IMR-90 (cell line): ENCODE measurements around the gene PINK1. TPM values are rescaled to one million over a fixed set of nuclear protein-coding genes. Genes with fewer than 3 reads are reported as not detected.

Source experiments
- ATAC-seq: fragments of 200-7000 bp; cut with Tn5 transposase; 2 replicates; pipeline ENCODE4 v1.9.1; 2020; ENCODE audit warnings: low read depth, mild to moderate bottlenecking, moderate library complexity
- BruUV-seq: library from RNA; stranded (reverse); fragments of 400-500 nt; replicated peaks from 2 replicates; lab custom pipeline; 2021; lab: Mats Ljungman, UMichigan
- CTCF ChIA-PET: fragments of 300-600 bp; formaldehyde crosslinking; extraction: SDS; loops from one replicate; lab custom pipeline; 2021; ENCODE audit warnings: antibody characterized with exemption; lab: Yijun Ruan, JAX
- POLR2A ChIA-PET: fragments of 300-600 bp; sonication (Branson Sonifier 250); formaldehyde crosslinking; loops from one replicate; lab custom pipeline; 2022; ENCODE audit warnings: antibody characterized with exemption; ENCODE audit not compliant: unreplicated experiment; lab: Charles Lee
- DNase-seq: peaks from one replicate; pipeline ENCODE4 v3.0.0; 2013
- H2AFZ ChIP-seq: replicated peaks from 2 replicates; pipeline ENCODE3; 2013; ENCODE audit warnings: low read length, mild to moderate bottlenecking; ENCODE audit not compliant: poor library complexity
- H2AK5ac ChIP-seq: 2 replicates; pipeline ENCODE4 v1.6.1; 2013; ENCODE audit warnings: low read depth, low read length, inconsistent platforms
- H2AK9ac ChIP-seq: replicated peaks from 2 replicates; pipeline ENCODE3; 2013; ENCODE audit warnings: mild to moderate bottlenecking, low read depth, low read length, moderate library complexity; ENCODE audit not compliant: poor library complexity
- H2BK120ac ChIP-seq: 2 replicates; pipeline ENCODE4 v1.6.1; 2013; ENCODE audit warnings: low read depth, low read length, inconsistent platforms
- H2BK15ac ChIP-seq: 3 replicates; pipeline ENCODE4 v1.6.1; 2013; ENCODE audit warnings: low read depth, low read length, inconsistent platforms
- H2BK20ac ChIP-seq: 2 replicates; pipeline ENCODE4 v1.6.1; 2013; ENCODE audit warnings: low read depth, mild to moderate bottlenecking, inconsistent platforms, low read length, moderate library complexity
- H2BK5ac ChIP-seq: 2 replicates; pipeline ENCODE4 v1.6.1; 2013; ENCODE audit warnings: mild to moderate bottlenecking, low read depth, low read length, inconsistent platforms; ENCODE audit not compliant: poor library complexity, severe bottlenecking
- H3K14ac ChIP-seq: replicated peaks from 2 replicates; pipeline ENCODE4 v1.6.1; 2013; ENCODE audit warnings: low read depth, low read length, inconsistent platforms
- H3K18ac ChIP-seq: 2 replicates; pipeline ENCODE4 v1.6.1; 2013; ENCODE audit warnings: low read depth, low read length, control low read depth
- H3K23ac ChIP-seq: 2 replicates; pipeline ENCODE4 v1.6.1; 2013; ENCODE audit warnings: low read depth, low read length, inconsistent platforms
- H3K27ac ChIP-seq: 2 replicates; pipeline ENCODE4 v1.5.1; 2013; ENCODE audit warnings: mild to moderate bottlenecking, control low read depth, low read length; ENCODE audit not compliant: insufficient read depth
- H3K27me3 ChIP-seq: 2 replicates; pipeline ENCODE4 v1.6.1; 2013; ENCODE audit warnings: low read length; ENCODE audit not compliant: control insufficient read depth, insufficient read depth
- H3K36me3 ChIP-seq: 2 replicates; pipeline ENCODE4 v1.6.1; 2013; ENCODE audit warnings: low read length, mixed read lengths; ENCODE audit not compliant: control insufficient read depth, insufficient read depth
- H3K4ac ChIP-seq: 2 replicates; pipeline ENCODE4 v1.6.1; 2013; ENCODE audit warnings: low read depth, low read length, inconsistent platforms
- H3K4me1 ChIP-seq: 2 replicates; pipeline ENCODE4 v1.6.1; 2013; ENCODE audit warnings: low read length, mixed read lengths; ENCODE audit not compliant: control insufficient read depth, insufficient read depth
- H3K4me2 ChIP-seq: 2 replicates; pipeline ENCODE4 v1.6.1; 2013; ENCODE audit warnings: low read depth, mild to moderate bottlenecking, control low read depth, low read length, moderate library complexity
- H3K4me3 ChIP-seq: 2 replicates; pipeline ENCODE4 v1.5.1; 2013; ENCODE audit warnings: low read depth, mild to moderate bottlenecking, control low read depth, low read length, moderate library complexity; ENCODE audit not compliant: insufficient read depth
- H3K56ac ChIP-seq: 2 replicates; pipeline ENCODE4 v1.6.1; 2013; ENCODE audit warnings: low read length, inconsistent platforms; ENCODE audit not compliant: insufficient read depth; ENCODE audit errors: extremely low read depth
- H3K79me1 ChIP-seq, 2 experiments: 2 replicates each; pipeline ENCODE4 v1.6.1; 2013; ENCODE audit warnings: low read length in 2 of 2, inconsistent platforms in 1 of 2, low read depth in 1 of 2
- H3K9ac ChIP-seq: 2 replicates; pipeline ENCODE4 v1.6.1; 2013; ENCODE audit warnings: low read depth, low read length, control low read depth
- H3K9me1 ChIP-seq: 2 replicates; pipeline ENCODE4 v1.6.1; 2013; ENCODE audit warnings: low read length, inconsistent platforms; ENCODE audit not compliant: insufficient read depth
- H3K9me3 ChIP-seq: 2 replicates; pipeline ENCODE4 v1.6.1; 2013; ENCODE audit warnings: low read length; ENCODE audit not compliant: control insufficient read depth, insufficient read depth
- H4K20me1 ChIP-seq: 2 replicates; pipeline ENCODE4 v1.6.1; 2013; ENCODE audit warnings: low read length, inconsistent platforms; ENCODE audit not compliant: insufficient read depth
- H4K5ac ChIP-seq: 2 replicates; pipeline ENCODE4 v1.6.1; 2013; ENCODE audit warnings: mild to moderate bottlenecking, low read depth, low read length, control low read depth
- H4K8ac ChIP-seq, 2 experiments: 2 replicates each; pipeline ENCODE4 v1.6.1; 2013; ENCODE audit warnings: low read depth in 2 of 2, low read length in 2 of 2, control low read depth in 1 of 2, inconsistent platforms in 1 of 2
- H4K91ac ChIP-seq: 2 replicates; pipeline ENCODE4 v1.6.1; 2013; ENCODE audit warnings: low read depth, low read length, inconsistent platforms; ENCODE audit not compliant: insufficient read depth
- CEBPB ChIP-seq: IDR thresholded peaks from 2 replicates; pipeline ENCODE4 v1.6.1; 2012; ENCODE audit warnings: low read depth, low read length, improper control_type of control experiment
- CHD1 ChIP-seq: IDR thresholded peaks from 2 replicates; pipeline ENCODE4 v1.6.1; 2012; ENCODE audit warnings: low read depth, low read length, improper control_type of control experiment
- CTCF ChIP-seq: conservative IDR thresholded peaks from 2 replicates; pipeline ENCODE4 v1.5.1; 2012; ENCODE audit warnings: mild to moderate bottlenecking, low read depth, low read length, improper control_type of control experiment
- MAFK ChIP-seq: IDR thresholded peaks from 2 replicates; pipeline ENCODE4 v1.6.1; 2012; ENCODE audit warnings: low read depth, low read length, improper control_type of control experiment
- MAZ ChIP-seq: IDR thresholded peaks from 2 replicates; pipeline ENCODE4 v1.6.1; 2012; ENCODE audit warnings: low read depth, mild to moderate bottlenecking, low read length, improper control_type of control experiment, moderate library complexity, borderline replicate concordance
- MXI1 ChIP-seq: IDR thresholded peaks from 2 replicates; pipeline ENCODE4 v1.6.1; 2012; ENCODE audit warnings: low read depth, mild to moderate bottlenecking, low read length, moderate library complexity, borderline replicate concordance
- WGBS, 2 experiments: methylation state at CpG; one replicate each; pipeline versions ENCODE4 v1.1.5 to v1.1.7; 2013; ENCODE audit warnings: missing lambda C conversion rate in 2 of 2; ENCODE audit not compliant: insufficient read length in 1 of 2; ENCODE audit errors: extremely low coverage in 2 of 2; 5-methylcytosine and 5-hydroxymethylcytosine counted together
- dilution Hi-C: fragments of 300-500 bp; cut with HindIII; formaldehyde crosslinking; loops from one replicate; pipeline ENCODE4 v1.14.3; 2018; ENCODE audit warnings: low sequenced_read_pairs; ENCODE audit not compliant: unreplicated experiment
- in situ Hi-C: fragments of 300-500 bp; cut with MboI; formaldehyde crosslinking; loops from 3 replicates; pipeline ENCODE4 v1.14.3; 2019; ENCODE audit warnings: low sequenced_read_pairs, inconsistent platforms, mixed read lengths
- intact Hi-C: fragments of 100-400 bp; cut with micrococcal nuclease; formaldehyde crosslinking; loops from 2 replicates; pipeline ENCODE4 v1.10.0; 2022
- polyA plus RNA-seq, 3 experiments: library from polyadenylated mRNA; depleted of rRNA; stranded (reverse); fragments of >200 nt; gene quantifications; 2 replicates each; pipeline ENCODE4 v1.2.3, GENCODE V29; 2012; ENCODE audit warnings: low replicate concordance in 1 of 3
- total RNA-seq: library from RNA; depleted of rRNA; stranded (reverse); fragments of >200 nt; gene quantifications from 2 replicates; pipeline ENCODE4 v1.2.3, GENCODE V29; 2012

The PINK1 gene
- total and polyA plus RNA-seq, 2 of the 4 experiments (the other 2 are of a cell fraction) = 52.9 to 55.2 TPM

DNA sequence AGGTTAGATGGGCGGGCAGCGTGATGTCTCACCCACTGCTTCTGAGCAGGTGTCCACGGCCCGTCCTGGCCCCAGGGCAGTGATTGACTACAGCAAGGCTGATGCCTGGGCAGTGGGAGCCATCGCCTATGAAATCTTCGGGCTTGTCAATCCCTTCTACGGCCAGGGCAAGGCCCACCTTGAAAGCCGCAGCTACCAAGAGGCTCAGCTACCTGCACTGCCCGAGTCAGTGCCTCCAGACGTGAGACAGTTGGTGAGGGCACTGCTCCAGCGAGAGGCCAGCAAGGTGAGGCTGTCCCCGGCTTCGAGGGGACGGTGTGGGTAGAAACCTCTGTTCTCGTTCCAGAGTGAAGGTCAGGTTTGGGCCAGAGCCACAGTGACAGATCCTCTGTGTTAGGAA, 15.7 kb downstream of the PINK1 start:
- H3K56ac ChIP-seq = no peak overlapping the region
- H4K91ac ChIP-seq = no peak overlapping the region
- no peak overlapping the region for H3K4ac ChIP-seq
- ATAC-seq (no peak), DNase-seq (no peak)
- CTCF ChIA-PET = no interaction called here
- H3K23ac ChIP-seq = no peak overlapping the region
- H3K4me3 ChIP-seq = no peak overlapping the region
- no peak overlapping the region for H2AFZ ChIP-seq
- no peaks in the 10 kb centered on the region for H3K27me3 ChIP-seq
- WGBS, 2 experiments = 97% methylated on average over 14 of the region's 15 CpGs; no CpG with 5 or more reads in 1 of the 2 experiments
- H2AK9ac ChIP-seq = peak overlapping the region; percentile 52
- H3K79me1 ChIP-seq = peaks cover 0 to 9% of the 10 kb centered on the region in 2 experiments; a peak in 2 of 4 replicates
- intact Hi-C loops (no loop called here), in situ Hi-C loops (loop anchor here (25.0 kb wide), 1 partner anchor 437 kb away; no protein-coding TSS in a partner anchor), dilution Hi-C loops (no loop called here)
- no peak overlapping the region for H4K8ac ChIP-seq
- BruUV-seq = no TSS peak
- no peak overlapping the region for H2BK5ac ChIP-seq
- POLR2A ChIA-PET = no interaction called here
- H3K14ac ChIP-seq = no peak overlapping the region
- H4K5ac ChIP-seq = no peak overlapping the region
- no peaks in the 10 kb centered on the region for H3K9me3 ChIP-seq
- no peak overlapping the region for H3K18ac ChIP-seq
- H3K4me1 ChIP-seq = no peaks in the 10 kb centered on the region
- H3K27ac ChIP-seq = no peak overlapping the region
- H3K9ac ChIP-seq = no peak overlapping the region
- no peak overlapping the region for H2BK15ac ChIP-seq
- H2AK5ac ChIP-seq = no peak overlapping the region
- H4K20me1 ChIP-seq = no peaks in the 10 kb centered on the region
- TF ChIP-seq CEBPB (no peak), MXI1 (no peak), MAZ (no peak), CTCF (no peak), MAFK (no peak), CHD1 (no peak)
- no peaks in the 10 kb centered on the region for H3K9me1 ChIP-seq
- H2BK120ac ChIP-seq = no peak overlapping the region
- H3K4me2 ChIP-seq = no peak overlapping the region
- H2BK20ac ChIP-seq = no peak overlapping the region
- H3K36me3 ChIP-seq = peaks cover 65% of the 10 kb centered on the region
